OCI-LY3 (cell line): ENCODE measurements around the gene RAE1.

Source experiments
- H2AFZ ChIP-seq: fragments of 200-600, 300-600 bp; shearing (Covaris generic); 2 replicates; pipeline ENCODE4 v1.6.0; 2014; ENCODE audit warnings: antibody characterized with exemption, low read depth, low read length
- H3K27ac ChIP-seq: fragments of 200-600, 300-600 bp; sonication (generic); 2 replicates; pipeline ENCODE4 v1.5.1; 2014; ENCODE audit warnings: mild to moderate bottlenecking, low read length, moderate library complexity, mixed read lengths
- H3K27me3 ChIP-seq: fragments of 200-600, 300-600 bp; sonication (generic); 2 replicates; pipeline ENCODE4 v1.6.1; 2014; ENCODE audit warnings: low read depth, low read length, mixed read lengths
- H3K36me3 ChIP-seq: fragments of 200-600, 300-600 bp; sonication (generic); replicated peaks from 2 replicates; pipeline ENCODE3; 2014; ENCODE audit warnings: low read depth, low read length, mixed read lengths
- H3K4me1 ChIP-seq: fragments of 300-600, 200-600 bp; sonication (generic); 2 replicates; pipeline ENCODE4 v1.6.1; 2014; ENCODE audit warnings: low read length, mixed read lengths
- H3K4me2 ChIP-seq: fragments of 200-600, 300-600 bp; sonication (generic); 2 replicates; pipeline ENCODE4 v1.6.1; 2014; ENCODE audit warnings: low read length, mixed read lengths
- H3K4me3 ChIP-seq: fragments of 300-600, 200-600 bp; sonication (generic); 2 replicates; pipeline ENCODE4 v1.5.1; 2014; ENCODE audit warnings: antibody characterized with exemption, mild to moderate bottlenecking, low read length, moderate library complexity
- H3K79me2 ChIP-seq: fragments of 300-600, 200-600 bp; shearing (Covaris generic); 2 replicates; pipeline ENCODE4 v1.6.1; 2014; ENCODE audit warnings: mild to moderate bottlenecking, low read length, mixed read lengths
- H3K9ac ChIP-seq: fragments of 300-600, 200-600 bp; shearing (Covaris generic); 2 replicates; pipeline ENCODE4 v1.6.0; 2014; ENCODE audit warnings: mild to moderate bottlenecking, low read length, moderate library complexity
- H3K9me3 ChIP-seq: fragments of 200-600, 300-600 bp; shearing (Covaris generic); 2 replicates; pipeline ENCODE4 v1.6.1; 2014; ENCODE audit warnings: low read length, mixed read lengths; ENCODE audit not compliant: insufficient read depth
- H4K20me1 ChIP-seq: fragments of 200-600, 300-600 bp; sonication (generic); 2 replicates; pipeline ENCODE4 v1.6.1; 2016; ENCODE audit warnings: low read length, mixed read lengths; ENCODE audit not compliant: insufficient read depth
- EZH2phosphoT487 ChIP-seq: fragments of 200-600 bp; shearing (Covaris generic); IDR thresholded peaks from 2 replicates; pipeline ENCODE4 v1.6.1; 2018; ENCODE audit warnings: antibody characterized with exemption, mixed run types, low read depth
- TF ChIP-seq, protein P1 (sequence below): fragments of 200-600, 300-600 bp; sonication (generic); IDR thresholded peaks from 2 replicates; pipeline ENCODE4 v1.5.1; 2014; ENCODE audit warnings: antibody characterized with exemption, low read length, low read depth

RAE1 gene

DNA sequence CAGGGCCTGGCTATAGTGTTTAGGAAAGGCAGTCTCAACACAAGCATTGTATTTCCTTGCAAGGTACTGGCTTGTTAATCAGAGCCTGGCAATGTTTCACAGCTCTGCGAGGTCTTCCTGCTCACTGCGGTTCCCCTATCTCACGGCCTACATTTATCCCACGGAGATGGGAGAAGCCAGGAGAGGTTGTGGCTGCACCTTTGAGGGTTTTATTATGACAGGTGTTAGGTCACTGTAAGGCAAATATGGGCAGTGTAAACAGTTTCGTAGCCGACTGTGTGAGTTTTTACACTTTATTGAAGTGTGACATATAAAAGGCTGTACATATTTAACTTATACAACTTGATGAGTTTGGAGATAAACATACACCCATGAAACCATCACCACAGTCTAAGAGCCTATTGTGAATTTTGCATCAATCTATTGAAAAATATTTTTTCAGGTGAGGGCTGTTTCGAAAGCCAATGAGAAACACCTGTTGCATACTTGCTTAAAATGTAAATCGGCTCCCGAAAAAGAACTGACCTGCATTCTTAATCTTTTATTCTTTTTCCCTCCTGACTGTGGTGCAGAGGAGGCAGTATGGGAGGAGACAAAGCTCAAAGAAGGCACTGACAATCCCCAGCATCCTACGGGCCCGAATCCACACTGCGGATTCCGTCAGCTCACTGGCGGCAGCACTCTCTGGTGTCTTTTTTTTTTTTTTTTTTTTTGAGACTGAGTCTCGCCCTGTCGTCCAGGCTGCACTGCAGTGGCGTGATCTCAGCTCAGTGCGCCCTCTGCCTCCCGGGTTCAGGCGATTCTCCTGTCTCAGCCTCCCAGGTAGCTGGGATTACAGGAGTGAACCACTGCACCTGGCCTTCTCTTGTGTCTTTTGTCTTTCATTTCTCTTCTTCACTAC is 32.6 kb downstream of the RAE1 start:
- H3K9me3 ChIP-seq: no peaks in the 10 kb centered on the region
- no peak overlapping the region for H3K9ac ChIP-seq
- no peaks in the 10 kb centered on the region for H3K79me2 ChIP-seq

DNA sequence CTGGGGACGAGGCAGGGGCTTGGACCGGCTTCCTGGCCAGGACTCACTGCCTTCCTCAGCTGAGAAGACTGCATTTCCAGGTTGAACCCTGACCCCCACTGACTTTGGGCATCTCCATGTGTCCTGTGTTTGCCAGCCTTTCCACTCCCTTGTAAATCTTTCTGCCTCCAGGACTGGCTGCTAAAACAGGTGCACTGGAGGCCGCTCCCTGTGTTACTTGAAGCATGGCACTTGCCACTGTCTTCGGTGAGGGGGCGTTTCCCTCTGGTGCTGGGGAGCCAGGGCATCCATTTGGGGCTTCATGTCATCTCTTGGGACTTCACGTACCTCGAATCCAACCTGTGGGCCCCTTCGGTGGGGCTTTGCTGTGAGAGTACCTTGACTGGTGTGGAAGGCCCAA is 33.4 kb downstream of the RAE1 start:
- Histone ChIP-seq H3K4me2 (no peak overlapping the region), H2AFZ (no peak overlapping the region), H3K79me2 (no peaks in the 10 kb centered on the region), H3K4me1 (peaks cover 11% of the 10 kb centered on the region), H3K27ac (no peak overlapping the region), H3K9me3 (no peaks in the 10 kb centered on the region), H4K20me1 (no peaks in the 10 kb centered on the region), H3K9ac (no peak overlapping the region), H3K4me3 (no peak overlapping the region), H3K27me3 (no peaks in the 10 kb centered on the region), H3K36me3 (peaks cover 27% of the 10 kb centered on the region)
- TF ChIP-seq, protein P1, sequence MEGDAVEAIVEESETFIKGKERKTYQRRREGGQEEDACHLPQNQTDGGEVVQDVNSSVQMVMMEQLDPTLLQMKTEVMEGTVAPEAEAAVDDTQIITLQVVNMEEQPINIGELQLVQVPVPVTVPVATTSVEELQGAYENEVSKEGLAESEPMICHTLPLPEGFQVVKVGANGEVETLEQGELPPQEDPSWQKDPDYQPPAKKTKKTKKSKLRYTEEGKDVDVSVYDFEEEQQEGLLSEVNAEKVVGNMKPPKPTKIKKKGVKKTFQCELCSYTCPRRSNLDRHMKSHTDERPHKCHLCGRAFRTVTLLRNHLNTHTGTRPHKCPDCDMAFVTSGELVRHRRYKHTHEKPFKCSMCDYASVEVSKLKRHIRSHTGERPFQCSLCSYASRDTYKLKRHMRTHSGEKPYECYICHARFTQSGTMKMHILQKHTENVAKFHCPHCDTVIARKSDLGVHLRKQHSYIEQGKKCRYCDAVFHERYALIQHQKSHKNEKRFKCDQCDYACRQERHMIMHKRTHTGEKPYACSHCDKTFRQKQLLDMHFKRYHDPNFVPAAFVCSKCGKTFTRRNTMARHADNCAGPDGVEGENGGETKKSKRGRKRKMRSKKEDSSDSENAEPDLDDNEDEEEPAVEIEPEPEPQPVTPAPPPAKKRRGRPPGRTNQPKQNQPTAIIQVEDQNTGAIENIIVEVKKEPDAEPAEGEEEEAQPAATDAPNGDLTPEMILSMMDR: no peak
- no peak for TF ChIP-seq EZH2phosphoT487

More for the DNA sequence above, 32.6 kb downstream of the RAE1 start:
- Histone ChIP-seq H4K20me1 (no peaks in the 10 kb centered on the region), H3K4me2 (no peak overlapping the region), H2AFZ (no peak overlapping the region), H3K27ac (no peak overlapping the region), H3K27me3 (no peaks in the 10 kb centered on the region), H3K4me1 (peaks cover 5% of the 10 kb centered on the region), H3K4me3 (no peak overlapping the region), H3K36me3 (peaks cover 34% of the 10 kb centered on the region)
- TF ChIP-seq, protein P1: no peak
- no peak for TF ChIP-seq EZH2phosphoT487

DNA sequence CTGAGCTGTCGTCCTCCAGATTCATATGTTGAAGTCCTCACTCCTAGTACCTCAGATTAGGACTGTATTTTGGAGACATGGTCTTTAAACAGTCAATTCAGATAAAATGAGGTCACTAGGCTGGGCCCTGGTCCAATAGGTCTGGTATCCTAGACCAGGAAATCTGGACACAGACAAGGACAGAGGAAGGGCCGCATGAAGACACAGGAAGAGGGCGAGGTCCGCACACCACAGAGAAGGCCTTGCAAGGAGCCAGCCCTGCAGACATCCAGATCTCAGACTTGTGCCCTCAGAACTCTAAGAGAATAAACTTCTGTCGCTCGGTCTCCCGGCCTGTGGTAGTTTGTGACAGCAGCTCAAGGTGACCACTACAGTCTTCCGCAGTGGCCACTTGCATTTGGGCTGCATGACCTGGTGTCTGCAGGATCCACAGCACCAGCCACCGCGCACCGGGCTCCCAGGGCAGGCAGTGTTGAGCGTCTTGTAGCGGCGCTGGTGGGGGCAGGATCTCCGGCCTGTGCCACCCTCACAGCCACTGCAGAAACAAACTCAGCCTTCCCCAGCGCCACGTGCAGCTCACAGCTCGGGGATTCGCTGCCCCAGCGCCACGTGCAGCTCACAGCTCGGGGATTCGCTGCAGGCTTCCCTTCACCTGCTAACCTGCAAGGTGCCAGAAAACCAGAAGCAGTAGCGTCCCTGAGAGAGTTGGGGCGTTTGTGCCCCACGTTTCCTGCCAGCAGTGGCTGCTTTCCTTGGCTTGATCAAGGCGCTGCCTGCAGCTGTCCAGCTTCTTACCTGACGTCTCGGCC is 34.1 kb downstream of the RAE1 start:
- Histone ChIP-seq H3K4me1 (peaks cover 18% of the 10 kb centered on the region), H3K4me3 (no peak overlapping the region), H3K4me2 (no peak overlapping the region), H4K20me1 (no peaks in the 10 kb centered on the region), H3K27ac (no peak overlapping the region), H3K9me3 (no peaks in the 10 kb centered on the region), H3K27me3 (no peaks in the 10 kb centered on the region), H3K9ac (no peak overlapping the region), H3K36me3 (peaks cover 20% of the 10 kb centered on the region), H2AFZ (no peak overlapping the region), H3K79me2 (no peaks in the 10 kb centered on the region; the same call in 1 of the 2 replicates)
- TF ChIP-seq, protein P1: no peak
- no peak for TF ChIP-seq EZH2phosphoT487

DNA sequence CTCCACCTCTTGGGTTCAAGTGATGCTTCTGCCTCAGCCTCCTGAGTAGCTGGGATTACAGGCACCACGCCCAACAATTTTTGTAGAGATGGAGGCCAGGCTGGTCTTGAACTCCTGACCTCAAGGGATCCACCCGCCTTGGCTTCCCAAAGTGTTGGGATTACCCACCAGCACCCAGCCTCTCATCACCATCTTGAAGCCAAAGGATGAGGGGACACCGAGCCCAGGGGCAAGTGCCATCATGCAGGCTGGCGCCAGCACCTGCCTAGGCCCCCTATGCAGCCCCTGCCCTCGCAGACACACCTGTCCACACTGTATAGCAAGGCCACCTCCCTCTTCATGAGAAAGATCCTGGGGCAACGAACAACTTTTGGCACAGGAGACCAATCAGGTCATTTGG is 34.9 kb downstream of the RAE1 start:
- Histone ChIP-seq H3K36me3 (peaks cover 14% of the 10 kb centered on the region), H4K20me1 (no peaks in the 10 kb centered on the region), H3K27me3 (no peaks in the 10 kb centered on the region), H3K4me3 (no peak overlapping the region), H3K9me3 (no peaks in the 10 kb centered on the region), H3K4me1 (peaks cover 25% of the 10 kb centered on the region), H3K27ac (no peak overlapping the region), H2AFZ (no peak overlapping the region), H3K4me2 (no peak overlapping the region), H3K79me2 (no peaks in the 10 kb centered on the region; the same call in 1 of the 2 replicates), H3K9ac (no peak overlapping the region)
- TF ChIP-seq, protein P1: no peak
- no peak for TF ChIP-seq EZH2phosphoT487
